GM12878 (cell line): ENCODE results near the gene UXT. TPM values are rescaled to one million over a fixed set of nuclear protein-coding genes. Genes with fewer than 3 reads are reported as not detected.

Experiments
- ATAC-seq: fragments of 200-7000 bp; cut with Tn5 transposase; 3 replicates; pipeline ENCODE4 v1.9.1; 2020; ENCODE audit warnings: mild to moderate bottlenecking, moderate library complexity
- BruUV-seq: library from RNA; stranded (reverse); fragments of 400-500 nt; replicated peaks from 2 replicates; lab custom pipeline; 2021; lab: Mats Ljungman, UMichigan
- CTCF ChIA-PET: fragments of 300-600 bp; sonication (Branson Sonifier 250); formaldehyde crosslinking; extraction: SDS; loops from one replicate; lab custom pipeline; 2021; ENCODE audit warnings: inconsistent platforms; lab: Yijun Ruan, JAX
- POLR2A ChIA-PET: fragments of 350-600 bp; formaldehyde crosslinking; extraction: SDS; loops from one replicate; lab custom pipeline; 2021; ENCODE audit warnings: inconsistent platforms; lab: Charles Lee
- RAD21 ChIA-PET: fragments of 300-600 bp; sonication (Branson Sonifier 250); formaldehyde crosslinking; loops from one replicate; lab custom pipeline; 2023; ENCODE audit warnings: antibody characterized with exemption; ENCODE audit not compliant: unreplicated experiment; lab: Charles Lee
- SMC1A ChIA-PET: fragments of 300-600 bp; sonication (Branson Sonifier 250); formaldehyde crosslinking; loops from one replicate; lab custom pipeline; 2023; ENCODE audit not compliant: unreplicated experiment, uncharacterized antibody; lab: Charles Lee
- DNase-seq: peaks from one replicate; pipeline ENCODE4 v3.0.0-alpha.2; 2011; ENCODE audit warnings: low read depth, low spot score
- FAIRE-seq: peaks from 3 replicates; lab custom pipeline; 2011; peaks lifted over from hg19 to GRCh38; lab: Jason Lieb, UNC
- H2AFZ ChIP-seq: 2 replicates; pipeline ENCODE4 v1.6.0; 2011; ENCODE audit warnings: low read depth, low read length, control low read depth; ENCODE audit not compliant: control insufficient read depth
- H3K27ac ChIP-seq: 2 replicates; pipeline ENCODE4 v1.5.1; 2011; ENCODE audit warnings: control low read depth; ENCODE audit not compliant: control insufficient read depth, insufficient read depth
- H3K27me3 ChIP-seq, 2 experiments: replicated peaks in 1 of 2; 2 replicates each; pipeline versions ENCODE4 v1.6.0 to v1.6.1; 2011; ENCODE audit warnings: low read length in 1 of 2; ENCODE audit not compliant: control insufficient read depth in 2 of 2, insufficient read depth in 2 of 2
- H3K36me3 ChIP-seq, 2 experiments: 2 replicates each; pipeline ENCODE4 v1.5.1; 2011; ENCODE audit warnings: low read length in 1 of 2; ENCODE audit not compliant: control insufficient read depth in 2 of 2, insufficient read depth in 2 of 2
- H3K4me1 ChIP-seq: 2 replicates; pipeline ENCODE4 v1.6.1; 2011; ENCODE audit warnings: mild to moderate bottlenecking, low read length, moderate library complexity, mixed read lengths; ENCODE audit not compliant: control insufficient read depth, insufficient read depth
- H3K4me2 ChIP-seq: 2 replicates; pipeline ENCODE4 v1.6.0; 2011; ENCODE audit warnings: control low read depth; ENCODE audit not compliant: control insufficient read depth, insufficient read depth
- H3K4me3 ChIP-seq: fragments of 200-600 bp; sonication (generic); 2 replicates; pipeline ENCODE4 v1.5.1; 2016
- H3K79me2 ChIP-seq: 2 replicates; pipeline ENCODE4 v1.6.0; 2011; ENCODE audit warnings: low read length; ENCODE audit not compliant: control insufficient read depth, insufficient read depth
- H3K9ac ChIP-seq: 2 replicates; pipeline ENCODE4 v1.8.0; 2011; ENCODE audit warnings: low read length, control low read depth, mixed read lengths; ENCODE audit not compliant: control insufficient read depth, insufficient read depth
- H3K9me3 ChIP-seq: replicated peaks from 3 replicates; pipeline ENCODE4 v1.5.1; 2011; ENCODE audit warnings: mild to moderate bottlenecking, low read length; ENCODE audit not compliant: control insufficient read depth, insufficient read depth
- H4K20me1 ChIP-seq: 2 replicates; pipeline ENCODE4 v1.6.0; 2011; ENCODE audit not compliant: control insufficient read depth, insufficient read depth
- BACH1 ChIP-seq: fragments of 450-650 bp; IDR thresholded peaks from 2 replicates; pipeline ENCODE4 v1.6.1; 2017; ENCODE audit warnings: mild to moderate bottlenecking, borderline replicate concordance
- CBFB ChIP-seq: IDR thresholded peaks from 2 replicates; pipeline ENCODE4 v1.6.1; 2016; ENCODE audit warnings: antibody characterized with exemption, low read depth
- EED ChIP-seq: sonication (generic); IDR thresholded peaks from 2 replicates; pipeline ENCODE4 v1.6.1; 2016; ENCODE audit warnings: antibody characterized with exemption, low read depth
- HDAC2 ChIP-seq: fragments of 200-600 bp; sonication (generic); IDR thresholded peaks from 2 replicates; pipeline ENCODE4 v1.6.1; 2017
- IKZF1 ChIP-seq: fragments of 450-650 bp; conservative IDR thresholded peaks from 2 replicates; pipeline ENCODE4 v1.6.1; 2017; ENCODE audit warnings: antibody characterized with exemption, mild to moderate bottlenecking
- MEF2B ChIP-seq: fragments of 450-650 bp; IDR thresholded peaks from 2 replicates; pipeline ENCODE4 v1.6.1; 2018; ENCODE audit warnings: mild to moderate bottlenecking, moderate library complexity; ENCODE audit not compliant: partially characterized antibody, poor library complexity, severe bottlenecking
- POU2F2 ChIP-seq: IDR thresholded peaks from 3 replicates; pipeline ENCODE4 v1.6.1; 2011; ENCODE audit warnings: low read depth, mild to moderate bottlenecking, low read length, borderline replicate concordance
- ZBED1 ChIP-seq: IDR thresholded peaks from 2 replicates; pipeline ENCODE4 v1.6.1; 2016; ENCODE audit warnings: borderline replicate concordance
- WGBS: methylation state at CpG from one replicate; pipeline ENCODE4 v1.1.6; 2016; ENCODE audit warnings: low lambda C conversion rate; ENCODE audit not compliant: insufficient replicate concordance, insufficient coverage; ENCODE audit errors: missing lambda C conversion rate; 5-methylcytosine and 5-hydroxymethylcytosine counted together
- in situ Hi-C: fragments of 300-500 bp; cut with MboI; formaldehyde crosslinking; loops from 9 replicates; pipeline ENCODE4 v1.14.3; 2018; ENCODE audit warnings: mixed read lengths
- intact Hi-C: fragments of 100-400 bp; cut with micrococcal nuclease; formaldehyde crosslinking; loops from one replicate; pipeline ENCODE4 v1.14.2; 2022; ENCODE audit not compliant: unreplicated experiment
- polyA plus RNA-seq, 11 experiments: library from polyadenylated mRNA; depleted of rRNA in 4 of 11; unstranded in 6 of 11; stranded (reverse) in 5 of 11; fragments of >200 nt; fragmentation: Nextera tagmentation in 4 of 11; fragmentation: Illumina TruSeq in 1 of 11; extraction: Ambion mirVana in 4 of 11; extraction: Trizol in 1 of 11; gene quantifications; 1 replicate in 1 of 11; 2 replicates in 10 of 11; pipeline versions ENCODE4 v1.2.1 to v1.2.3, GENCODE V29; 2011 to 2016; ENCODE audit warnings: inconsistent platforms in 2 of 11, missing spikeins in 2 of 11, low read depth in 1 of 11
- total RNA-seq, 4 experiments: library from RNA; depleted of rRNA in 3 of 4; stranded (reverse); fragments of >200 nt in 3 of 4; fragmentation: Illumina TruSeq in 1 of 4; extraction: Trizol in 1 of 4; gene quantifications; 2 replicates each; pipeline versions ENCODE4 v1.2.1 to v1.2.3, GENCODE V29; 2013 to 2021
- TF ChIP-seq, protein P1 (sequence below): fragments of 450-650 bp; IDR thresholded peaks from 2 replicates; pipeline ENCODE4 v1.6.1; 2016; ENCODE audit warnings: mild to moderate bottlenecking, moderate library complexity, borderline replicate concordance
- TF ChIP-seq, protein P2 (sequence below): IDR thresholded peaks from 2 replicates; pipeline ENCODE4 v1.6.1; 2012; ENCODE audit warnings: mild to moderate bottlenecking, low read depth, low read length
- TF ChIP-seq, protein P3 (sequence below): IDR thresholded peaks from 2 replicates; pipeline ENCODE4 v1.6.1; 2012; ENCODE audit warnings: improper control_type of control experiment, low read depth, low read length; ENCODE audit not compliant: insufficient replicate concordance

UXT gene
- total and polyA plus RNA-seq, 10 of the 15 experiments (the other 5 are each of a cell fraction or from before 2014, with no cell fraction given) = 105 to 245 (median 206) TPM

GRCh38 chrX:47618923-47619485 is 40.0 kb downstream of the UXT start:
- DNase-seq (no peak), FAIRE-seq (no peak), ATAC-seq (no peak)
- H3K9me3 ChIP-seq = no peaks in the 10 kb centered on the region; the same call in 2 of the 3 replicates
- H3K4me1 ChIP-seq = no peaks in the 10 kb centered on the region
- intact Hi-C loops (no loop called here), in situ Hi-C loops (no loop called here)
- BruUV-seq = no TSS peak
- 63% methylated on average over 23 of the region's 32 CpGs for WGBS
- SMC1A ChIA-PET = interaction anchor here (1.3 kb wide), 1 partner anchor 37 kb away, joined by 3 read pairs; the partner anchor contains the start of gene TIMP1
- peak overlapping the region; percentile 3; the same call in 1 of the 2 replicates for H3K4me2 ChIP-seq
- H3K27me3 ChIP-seq = no peaks in the 10 kb centered on the region
- POLR2A ChIA-PET = no interaction called here
- H2AFZ ChIP-seq = no peak overlapping the region
- CTCF ChIA-PET = interaction anchor here (1.2 to 1.4 kb wide), 2 partner anchors 10 to 25 kb away, joined by 3 to 4 read pairs; no protein-coding TSS in a partner anchor
- no peaks in the 10 kb centered on the region for H3K36me3 ChIP-seq
- no peaks in the 10 kb centered on the region for H3K79me2 ChIP-seq
- H3K4me3 ChIP-seq = no peak overlapping the region
- H4K20me1 ChIP-seq = no peaks in the 10 kb centered on the region; the same call in 1 of the 2 replicates
- RAD21 ChIA-PET = no interaction called here
- no peak overlapping the region for H3K27ac ChIP-seq
- no peak overlapping the region for H3K9ac ChIP-seq
- TF ChIP-seq EED = no peak
- no peak for TF ChIP-seq HDAC2
- no peak for TF ChIP-seq POU2F2
- TF ChIP-seq, protein P1, sequence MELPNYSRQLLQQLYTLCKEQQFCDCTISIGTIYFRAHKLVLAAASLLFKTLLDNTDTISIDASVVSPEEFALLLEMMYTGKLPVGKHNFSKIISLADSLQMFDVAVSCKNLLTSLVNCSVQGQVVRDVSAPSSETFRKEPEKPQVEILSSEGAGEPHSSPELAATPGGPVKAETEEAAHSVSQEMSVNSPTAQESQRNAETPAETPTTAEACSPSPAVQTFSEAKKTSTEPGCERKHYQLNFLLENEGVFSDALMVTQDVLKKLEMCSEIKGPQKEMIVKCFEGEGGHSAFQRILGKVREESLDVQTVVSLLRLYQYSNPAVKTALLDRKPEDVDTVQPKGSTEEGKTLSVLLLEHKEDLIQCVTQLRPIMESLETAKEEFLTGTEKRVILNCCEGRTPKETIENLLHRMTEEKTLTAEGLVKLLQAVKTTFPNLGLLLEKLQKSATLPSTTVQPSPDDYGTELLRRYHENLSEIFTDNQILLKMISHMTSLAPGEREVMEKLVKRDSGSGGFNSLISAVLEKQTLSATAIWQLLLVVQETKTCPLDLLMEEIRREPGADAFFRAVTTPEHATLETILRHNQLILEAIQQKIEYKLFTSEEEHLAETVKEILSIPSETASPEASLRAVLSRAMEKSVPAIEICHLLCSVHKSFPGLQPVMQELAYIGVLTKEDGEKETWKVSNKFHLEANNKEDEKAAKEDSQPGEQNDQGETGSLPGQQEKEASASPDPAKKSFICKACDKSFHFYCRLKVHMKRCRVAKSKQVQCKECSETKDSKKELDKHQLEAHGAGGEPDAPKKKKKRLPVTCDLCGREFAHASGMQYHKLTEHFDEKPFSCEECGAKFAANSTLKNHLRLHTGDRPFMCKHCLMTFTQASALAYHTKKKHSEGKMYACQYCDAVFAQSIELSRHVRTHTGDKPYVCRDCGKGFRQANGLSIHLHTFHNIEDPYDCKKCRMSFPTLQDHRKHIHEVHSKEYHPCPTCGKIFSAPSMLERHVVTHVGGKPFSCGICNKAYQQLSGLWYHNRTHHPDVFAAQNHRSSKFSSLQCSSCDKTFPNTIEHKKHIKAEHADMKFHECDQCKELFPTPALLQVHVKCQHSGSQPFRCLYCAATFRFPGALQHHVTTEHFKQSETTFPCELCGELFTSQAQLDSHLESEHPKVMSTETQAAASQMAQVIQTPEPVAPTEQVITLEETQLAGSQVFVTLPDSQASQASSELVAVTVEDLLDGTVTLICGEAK = no peak
- TF ChIP-seq ZBED1 = no peak
- TF ChIP-seq, protein P2, sequence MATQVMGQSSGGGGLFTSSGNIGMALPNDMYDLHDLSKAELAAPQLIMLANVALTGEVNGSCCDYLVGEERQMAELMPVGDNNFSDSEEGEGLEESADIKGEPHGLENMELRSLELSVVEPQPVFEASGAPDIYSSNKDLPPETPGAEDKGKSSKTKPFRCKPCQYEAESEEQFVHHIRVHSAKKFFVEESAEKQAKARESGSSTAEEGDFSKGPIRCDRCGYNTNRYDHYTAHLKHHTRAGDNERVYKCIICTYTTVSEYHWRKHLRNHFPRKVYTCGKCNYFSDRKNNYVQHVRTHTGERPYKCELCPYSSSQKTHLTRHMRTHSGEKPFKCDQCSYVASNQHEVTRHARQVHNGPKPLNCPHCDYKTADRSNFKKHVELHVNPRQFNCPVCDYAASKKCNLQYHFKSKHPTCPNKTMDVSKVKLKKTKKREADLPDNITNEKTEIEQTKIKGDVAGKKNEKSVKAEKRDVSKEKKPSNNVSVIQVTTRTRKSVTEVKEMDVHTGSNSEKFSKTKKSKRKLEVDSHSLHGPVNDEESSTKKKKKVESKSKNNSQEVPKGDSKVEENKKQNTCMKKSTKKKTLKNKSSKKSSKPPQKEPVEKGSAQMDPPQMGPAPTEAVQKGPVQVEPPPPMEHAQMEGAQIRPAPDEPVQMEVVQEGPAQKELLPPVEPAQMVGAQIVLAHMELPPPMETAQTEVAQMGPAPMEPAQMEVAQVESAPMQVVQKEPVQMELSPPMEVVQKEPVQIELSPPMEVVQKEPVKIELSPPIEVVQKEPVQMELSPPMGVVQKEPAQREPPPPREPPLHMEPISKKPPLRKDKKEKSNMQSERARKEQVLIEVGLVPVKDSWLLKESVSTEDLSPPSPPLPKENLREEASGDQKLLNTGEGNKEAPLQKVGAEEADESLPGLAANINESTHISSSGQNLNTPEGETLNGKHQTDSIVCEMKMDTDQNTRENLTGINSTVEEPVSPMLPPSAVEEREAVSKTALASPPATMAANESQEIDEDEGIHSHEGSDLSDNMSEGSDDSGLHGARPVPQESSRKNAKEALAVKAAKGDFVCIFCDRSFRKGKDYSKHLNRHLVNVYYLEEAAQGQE = no peak
- TF ChIP-seq BACH1 = no peak
- TF ChIP-seq CBFB = no peak
- no peak for TF ChIP-seq MEF2B
- TF ChIP-seq, protein P3, sequence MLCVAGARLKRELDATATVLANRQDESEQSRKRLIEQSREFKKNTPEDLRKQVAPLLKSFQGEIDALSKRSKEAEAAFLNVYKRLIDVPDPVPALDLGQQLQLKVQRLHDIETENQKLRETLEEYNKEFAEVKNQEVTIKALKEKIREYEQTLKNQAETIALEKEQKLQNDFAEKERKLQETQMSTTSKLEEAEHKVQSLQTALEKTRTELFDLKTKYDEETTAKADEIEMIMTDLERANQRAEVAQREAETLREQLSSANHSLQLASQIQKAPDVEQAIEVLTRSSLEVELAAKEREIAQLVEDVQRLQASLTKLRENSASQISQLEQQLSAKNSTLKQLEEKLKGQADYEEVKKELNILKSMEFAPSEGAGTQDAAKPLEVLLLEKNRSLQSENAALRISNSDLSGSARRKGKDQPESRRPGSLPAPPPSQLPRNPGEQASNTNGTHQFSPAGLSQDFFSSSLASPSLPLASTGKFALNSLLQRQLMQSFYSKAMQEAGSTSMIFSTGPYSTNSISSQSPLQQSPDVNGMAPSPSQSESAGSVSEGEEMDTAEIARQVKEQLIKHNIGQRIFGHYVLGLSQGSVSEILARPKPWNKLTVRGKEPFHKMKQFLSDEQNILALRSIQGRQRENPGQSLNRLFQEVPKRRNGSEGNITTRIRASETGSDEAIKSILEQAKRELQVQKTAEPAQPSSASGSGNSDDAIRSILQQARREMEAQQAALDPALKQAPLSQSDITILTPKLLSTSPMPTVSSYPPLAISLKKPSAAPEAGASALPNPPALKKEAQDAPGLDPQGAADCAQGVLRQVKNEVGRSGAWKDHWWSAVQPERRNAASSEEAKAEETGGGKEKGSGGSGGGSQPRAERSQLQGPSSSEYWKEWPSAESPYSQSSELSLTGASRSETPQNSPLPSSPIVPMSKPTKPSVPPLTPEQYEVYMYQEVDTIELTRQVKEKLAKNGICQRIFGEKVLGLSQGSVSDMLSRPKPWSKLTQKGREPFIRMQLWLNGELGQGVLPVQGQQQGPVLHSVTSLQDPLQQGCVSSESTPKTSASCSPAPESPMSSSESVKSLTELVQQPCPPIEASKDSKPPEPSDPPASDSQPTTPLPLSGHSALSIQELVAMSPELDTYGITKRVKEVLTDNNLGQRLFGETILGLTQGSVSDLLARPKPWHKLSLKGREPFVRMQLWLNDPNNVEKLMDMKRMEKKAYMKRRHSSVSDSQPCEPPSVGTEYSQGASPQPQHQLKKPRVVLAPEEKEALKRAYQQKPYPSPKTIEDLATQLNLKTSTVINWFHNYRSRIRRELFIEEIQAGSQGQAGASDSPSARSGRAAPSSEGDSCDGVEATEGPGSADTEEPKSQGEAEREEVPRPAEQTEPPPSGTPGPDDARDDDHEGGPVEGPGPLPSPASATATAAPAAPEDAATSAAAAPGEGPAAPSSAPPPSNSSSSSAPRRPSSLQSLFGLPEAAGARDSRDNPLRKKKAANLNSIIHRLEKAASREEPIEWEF = no peak
- TF ChIP-seq IKZF1 = no peak
